Loucy (cell line): ENCODE results near the gene DOP1A.

Experiments
- EZH2phosphoT487 ChIP-seq: fragments of 200-600 bp; IDR thresholded peaks from 2 replicates; pipeline ENCODE4 v1.6.1; 2018; ENCODE audit warnings: antibody characterized with exemption, mild to moderate bottlenecking, moderate library complexity, borderline replicate concordance
- TF ChIP-seq, protein P1 (sequence below): fragments of 200-600 bp; sonication (generic); conservative IDR thresholded peaks from 2 replicates; pipeline ENCODE4 v1.5.1; 2014; ENCODE audit warnings: mild to moderate bottlenecking, antibody characterized with exemption, low read length

DNA sequence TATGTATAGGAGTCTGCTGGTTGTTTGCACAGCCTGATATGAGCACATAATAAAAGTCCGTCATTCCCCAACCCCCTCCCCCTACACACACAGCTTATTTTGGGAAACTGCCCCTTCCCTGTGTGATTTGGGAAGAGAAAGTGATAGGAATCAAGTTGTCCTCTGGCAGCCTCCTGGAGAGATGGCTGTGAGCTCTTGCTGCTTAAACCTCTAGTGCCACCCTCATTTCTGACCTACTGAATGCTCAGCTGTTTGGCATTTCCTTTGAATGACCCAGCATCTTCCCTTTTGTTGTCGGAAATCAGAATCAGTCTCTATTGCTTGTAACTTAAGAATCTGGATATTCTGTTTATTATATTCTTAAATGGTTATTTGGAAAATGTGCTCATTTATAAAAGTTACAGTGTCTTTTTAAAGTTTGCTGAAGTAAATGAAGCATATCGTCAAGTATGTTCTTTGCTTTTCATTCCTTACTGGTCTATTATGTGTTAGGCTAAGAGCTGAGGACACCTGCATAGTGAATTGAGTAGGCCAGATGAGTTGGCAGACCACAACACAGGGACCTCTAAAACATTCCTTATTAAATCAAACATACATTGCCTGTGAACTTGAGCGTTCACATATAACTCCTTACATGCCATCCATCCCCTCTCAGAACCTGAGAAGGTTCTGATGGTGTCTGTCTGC, 131.2 kb downstream of the DOP1A start:
- no peak for TF ChIP-seq EZH2phosphoT487
- TF ChIP-seq, protein P1, sequence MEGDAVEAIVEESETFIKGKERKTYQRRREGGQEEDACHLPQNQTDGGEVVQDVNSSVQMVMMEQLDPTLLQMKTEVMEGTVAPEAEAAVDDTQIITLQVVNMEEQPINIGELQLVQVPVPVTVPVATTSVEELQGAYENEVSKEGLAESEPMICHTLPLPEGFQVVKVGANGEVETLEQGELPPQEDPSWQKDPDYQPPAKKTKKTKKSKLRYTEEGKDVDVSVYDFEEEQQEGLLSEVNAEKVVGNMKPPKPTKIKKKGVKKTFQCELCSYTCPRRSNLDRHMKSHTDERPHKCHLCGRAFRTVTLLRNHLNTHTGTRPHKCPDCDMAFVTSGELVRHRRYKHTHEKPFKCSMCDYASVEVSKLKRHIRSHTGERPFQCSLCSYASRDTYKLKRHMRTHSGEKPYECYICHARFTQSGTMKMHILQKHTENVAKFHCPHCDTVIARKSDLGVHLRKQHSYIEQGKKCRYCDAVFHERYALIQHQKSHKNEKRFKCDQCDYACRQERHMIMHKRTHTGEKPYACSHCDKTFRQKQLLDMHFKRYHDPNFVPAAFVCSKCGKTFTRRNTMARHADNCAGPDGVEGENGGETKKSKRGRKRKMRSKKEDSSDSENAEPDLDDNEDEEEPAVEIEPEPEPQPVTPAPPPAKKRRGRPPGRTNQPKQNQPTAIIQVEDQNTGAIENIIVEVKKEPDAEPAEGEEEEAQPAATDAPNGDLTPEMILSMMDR: no peak
